ENCODE results near the gene ACKR2. TPM values are rescaled to one million over a fixed set of nuclear protein-coding genes. Genes with fewer than 3 reads are reported as not detected.

Gene ACKR2, protein sequence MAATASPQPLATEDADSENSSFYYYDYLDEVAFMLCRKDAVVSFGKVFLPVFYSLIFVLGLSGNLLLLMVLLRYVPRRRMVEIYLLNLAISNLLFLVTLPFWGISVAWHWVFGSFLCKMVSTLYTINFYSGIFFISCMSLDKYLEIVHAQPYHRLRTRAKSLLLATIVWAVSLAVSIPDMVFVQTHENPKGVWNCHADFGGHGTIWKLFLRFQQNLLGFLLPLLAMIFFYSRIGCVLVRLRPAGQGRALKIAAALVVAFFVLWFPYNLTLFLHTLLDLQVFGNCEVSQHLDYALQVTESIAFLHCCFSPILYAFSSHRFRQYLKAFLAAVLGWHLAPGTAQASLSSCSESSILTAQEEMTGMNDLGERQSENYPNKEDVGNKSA
- 1 to 10 TPM; 2.8 to 2.9 TPM for total RNA-seq

DNA sequence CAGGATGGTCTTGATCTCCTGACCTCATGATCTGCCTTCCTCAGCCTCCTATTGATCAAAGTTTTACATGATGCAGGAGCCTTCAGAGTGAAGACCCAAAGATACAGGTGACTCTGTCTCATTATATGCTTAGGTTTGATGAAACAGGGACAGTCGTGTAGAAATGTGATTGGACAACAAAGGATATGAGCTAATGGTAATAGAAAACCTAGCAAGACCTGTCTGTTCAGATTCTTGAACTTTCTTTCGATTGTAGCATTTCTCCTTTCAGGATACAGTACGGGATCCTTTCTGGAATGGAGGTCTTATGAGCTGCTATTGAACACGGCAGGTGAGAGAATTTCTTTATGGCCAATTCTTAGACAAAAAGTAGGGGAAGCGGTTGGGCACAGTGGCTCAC lies at the start of gene ACKR2:
Gene ACKR2, plus strand, starts transcription at position 244 of the 400 bp plus-strand sequence. CDS start 55,058 bp downstream, outside the sequence.
- Mint-ChIP-seq H3K36me3 (peaks cover 2% of the 10 kb centered on the region), H3K9me3 (no peaks in the 10 kb centered on the region), H3K4me1 (peaks cover 2% of the 10 kb centered on the region), H3K27me3 (peaks cover 19% of the 10 kb centered on the region), H3K27ac (no peak within 1 kb of the TSS), H3K4me3 (no peak within 1 kb of the TSS)
- DNase-seq, result no peak

DNA sequence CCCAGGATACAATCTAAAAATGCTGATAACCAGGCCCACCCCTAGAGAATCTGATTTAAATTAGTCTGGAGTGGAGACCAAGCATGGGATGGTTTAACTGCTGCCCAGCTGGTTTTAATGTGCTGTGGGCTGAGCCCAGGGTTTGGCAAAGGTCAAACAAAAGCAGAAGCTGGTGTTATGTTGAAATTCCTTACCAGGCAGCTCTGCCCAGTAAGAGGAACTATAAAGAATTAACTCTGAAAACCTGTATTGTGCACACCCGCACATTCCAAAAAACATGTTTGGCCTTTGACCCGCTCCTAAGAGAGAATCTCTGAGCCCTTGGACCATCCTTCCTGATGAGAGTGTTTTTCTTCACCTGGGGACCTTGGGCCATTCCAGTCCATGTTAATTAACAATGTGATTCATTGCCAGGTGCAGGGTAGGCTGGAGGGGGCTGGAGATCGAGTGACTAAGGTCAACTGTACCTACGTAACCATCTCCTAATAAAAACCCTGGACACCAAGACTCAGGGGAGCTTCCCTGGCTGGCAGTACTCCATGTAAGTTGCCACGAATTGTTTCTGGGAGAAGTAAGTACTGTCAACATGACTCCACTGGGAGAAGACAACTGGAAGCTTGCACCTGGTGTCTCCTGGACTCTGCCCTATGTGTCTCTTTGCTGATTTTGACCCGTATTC lies 47.1 kb upstream of the ACKR2 start:
- no peaks in the 10 kb centered on the region for H3K9me3 Mint-ChIP-seq
- no peak overlapping the region for H3K4me3 Mint-ChIP-seq
- H3K4me1 Mint-ChIP-seq, result no peaks in the 10 kb centered on the region
- no peaks in the 10 kb centered on the region for H3K36me3 Mint-ChIP-seq
- peaks cover 4% of the 10 kb centered on the region for H3K27me3 Mint-ChIP-seq
- no peak overlapping the region for H3K27ac Mint-ChIP-seq
- DNase-seq, result no peak

DNA sequence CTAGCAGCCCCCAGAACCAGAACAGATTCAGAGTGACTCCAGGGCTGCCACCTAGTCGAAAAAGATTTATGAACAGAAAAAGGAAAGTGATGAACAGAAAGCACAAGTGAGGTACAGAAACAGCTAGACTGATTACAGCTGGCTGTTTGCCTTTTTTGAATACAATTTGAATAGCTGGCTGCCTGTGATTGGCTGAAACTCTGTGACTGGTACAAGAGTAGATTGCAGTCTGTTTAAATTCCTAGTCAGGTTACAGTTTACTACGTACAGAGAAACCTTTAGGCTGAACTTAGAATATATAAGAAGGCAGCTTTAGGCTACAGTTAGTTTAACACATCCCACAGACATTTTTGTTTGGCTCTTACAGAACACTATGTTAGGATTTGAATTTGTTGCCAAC lies 46.2 kb upstream of the ACKR2 start:
- H3K36me3 Mint-ChIP-seq, result no peaks in the 10 kb centered on the region
- no peak for DNase-seq
- H3K4me1 Mint-ChIP-seq, result no peaks in the 10 kb centered on the region
- H3K27me3 Mint-ChIP-seq, result peaks cover 2% of the 10 kb centered on the region
- no peaks in the 10 kb centered on the region for H3K9me3 Mint-ChIP-seq
- H3K4me3 Mint-ChIP-seq, result no peak overlapping the region
- H3K27ac Mint-ChIP-seq, result no peak overlapping the region

DNA sequence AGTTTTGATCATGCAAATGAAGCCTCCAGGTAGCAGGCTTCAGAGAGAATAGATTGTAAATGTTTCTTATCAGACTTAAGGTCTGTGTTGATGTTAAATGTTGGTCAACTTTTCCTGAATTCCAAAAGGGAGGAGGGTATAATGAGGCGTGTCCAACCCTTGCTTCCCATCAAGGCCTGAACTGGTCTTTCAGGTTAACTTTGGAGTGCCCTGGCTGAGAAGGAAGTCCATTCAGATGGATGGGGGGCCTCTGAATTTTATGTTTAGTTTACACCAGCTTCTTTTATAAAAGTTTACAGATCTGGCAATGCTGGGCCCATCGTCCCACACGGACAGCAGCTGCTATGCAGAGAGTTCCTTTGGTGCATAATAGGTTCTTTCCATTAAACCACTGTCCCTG lies 45.1 kb upstream of the ACKR2 start:
- no peaks in the 10 kb centered on the region for H3K36me3 Mint-ChIP-seq
- no peak overlapping the region for H3K4me3 Mint-ChIP-seq
- H3K9me3 Mint-ChIP-seq, result no peaks in the 10 kb centered on the region
- no peaks in the 10 kb centered on the region for H3K4me1 Mint-ChIP-seq
- H3K27ac Mint-ChIP-seq, result no peak overlapping the region
- no peaks in the 10 kb centered on the region for H3K27me3 Mint-ChIP-seq
- DNase-seq, result no peak

DNA sequence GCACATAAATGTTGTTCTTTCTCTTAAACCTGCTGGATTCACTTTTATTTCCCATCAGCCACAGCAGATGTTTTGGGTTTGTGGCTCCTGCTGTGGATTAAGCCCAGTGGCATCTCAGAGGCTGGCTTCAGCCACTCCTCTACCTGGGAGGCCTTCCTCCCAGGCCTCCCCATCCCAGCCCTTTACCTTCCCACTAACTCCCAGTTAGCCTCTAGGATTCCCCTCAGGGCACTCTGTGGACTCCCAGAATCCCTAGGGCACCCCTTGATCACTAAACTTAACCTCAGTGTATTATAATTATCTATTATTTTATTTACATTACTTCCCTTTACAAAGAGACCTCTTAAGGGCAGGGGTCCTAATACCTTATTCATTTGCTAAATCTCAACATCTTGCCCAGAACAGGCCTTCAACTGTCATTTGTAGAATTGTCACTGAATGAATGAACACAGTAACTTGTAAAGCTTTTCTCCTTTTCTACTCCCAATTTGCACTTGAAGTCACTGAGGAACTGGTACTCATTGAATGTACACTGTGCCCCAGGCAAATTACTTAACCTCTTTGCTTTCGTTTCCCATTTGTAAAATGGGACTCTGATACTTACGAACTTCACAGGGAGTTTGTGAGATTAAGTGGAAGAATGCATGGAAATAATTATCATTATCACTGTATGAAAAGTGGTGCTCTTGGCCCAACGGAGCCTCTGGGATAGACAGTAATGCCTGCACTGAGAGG lies 44.5 kb upstream of the ACKR2 start:
- Mint-ChIP-seq H3K36me3 (no peaks in the 10 kb centered on the region), H3K4me1 (no peaks in the 10 kb centered on the region), H3K27ac (no peak overlapping the region), H3K9me3 (no peaks in the 10 kb centered on the region), H3K4me3 (no peak overlapping the region), H3K27me3 (no peaks in the 10 kb centered on the region)
- DNase-seq, result no peak

DNA sequence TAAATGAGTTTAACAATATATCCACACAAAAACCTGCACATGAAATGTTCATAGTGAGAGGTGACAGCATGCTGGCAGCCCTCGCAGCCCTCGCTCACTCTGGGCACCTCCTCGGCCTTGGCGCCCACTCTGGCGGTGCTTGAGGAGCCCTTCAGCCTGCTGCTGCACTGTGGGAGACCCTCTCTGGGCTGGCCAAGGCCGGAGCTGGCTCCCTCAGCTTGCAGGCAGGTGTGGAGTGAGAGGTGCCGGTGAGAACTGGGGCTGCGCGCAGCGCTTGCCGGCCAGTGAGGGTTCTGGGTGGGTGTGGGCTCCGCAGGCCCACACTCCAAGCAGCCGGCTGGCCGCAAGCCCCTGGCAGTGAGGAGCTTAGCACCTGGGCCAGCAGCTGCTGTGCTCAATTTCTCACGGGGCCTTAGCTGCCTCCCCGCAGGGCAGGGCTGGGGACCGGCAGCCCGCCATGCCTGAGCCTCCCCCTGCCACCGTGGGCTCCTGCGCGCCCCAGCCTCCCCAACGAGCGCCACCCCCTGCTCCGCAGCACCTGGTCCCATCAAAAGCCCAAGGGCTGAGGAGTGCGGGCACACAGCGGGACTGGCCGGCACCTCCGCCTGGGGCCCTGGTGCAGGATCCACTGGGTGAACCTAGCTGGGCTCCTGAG lies 39.6 kb upstream of the ACKR2 start:
- peaks cover 7% of the 10 kb centered on the region for H3K9me3 Mint-ChIP-seq
- DNase-seq, result no peak
- H3K27me3 Mint-ChIP-seq, result no peaks in the 10 kb centered on the region
- peaks cover 9% of the 10 kb centered on the region for H3K4me1 Mint-ChIP-seq
- no peak overlapping the region for H3K27ac Mint-ChIP-seq
- H3K36me3 Mint-ChIP-seq, result no peaks in the 10 kb centered on the region
- H3K4me3 Mint-ChIP-seq, result no peak overlapping the region

DNA sequence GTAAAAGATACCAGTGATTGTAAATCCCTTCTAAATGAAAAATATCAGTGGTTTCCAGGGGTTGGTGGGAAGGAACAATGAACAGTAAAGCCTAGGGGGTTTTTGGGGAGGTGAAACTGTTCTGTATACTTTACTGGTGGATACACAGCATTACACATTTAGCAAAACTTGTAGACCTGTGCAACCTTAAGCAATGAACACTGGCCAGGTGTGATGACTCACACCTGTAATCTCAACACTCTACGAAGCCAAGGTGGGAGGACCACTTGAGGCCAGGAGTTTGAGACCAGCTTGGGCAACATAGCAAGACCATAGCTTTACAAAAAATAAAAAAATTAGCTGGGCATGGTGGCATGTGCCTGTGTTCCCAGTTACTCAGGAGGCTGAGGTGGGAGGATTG lies 38.0 kb upstream of the ACKR2 start:
- Mint-ChIP-seq H3K27me3 (no peaks in the 10 kb centered on the region), H3K27ac (no peak overlapping the region), H3K4me3 (no peak overlapping the region), H3K4me1 (peaks cover 9% of the 10 kb centered on the region), H3K36me3 (no peaks in the 10 kb centered on the region), H3K9me3 (peaks cover 7% of the 10 kb centered on the region)
- no peak for DNase-seq

DNA sequence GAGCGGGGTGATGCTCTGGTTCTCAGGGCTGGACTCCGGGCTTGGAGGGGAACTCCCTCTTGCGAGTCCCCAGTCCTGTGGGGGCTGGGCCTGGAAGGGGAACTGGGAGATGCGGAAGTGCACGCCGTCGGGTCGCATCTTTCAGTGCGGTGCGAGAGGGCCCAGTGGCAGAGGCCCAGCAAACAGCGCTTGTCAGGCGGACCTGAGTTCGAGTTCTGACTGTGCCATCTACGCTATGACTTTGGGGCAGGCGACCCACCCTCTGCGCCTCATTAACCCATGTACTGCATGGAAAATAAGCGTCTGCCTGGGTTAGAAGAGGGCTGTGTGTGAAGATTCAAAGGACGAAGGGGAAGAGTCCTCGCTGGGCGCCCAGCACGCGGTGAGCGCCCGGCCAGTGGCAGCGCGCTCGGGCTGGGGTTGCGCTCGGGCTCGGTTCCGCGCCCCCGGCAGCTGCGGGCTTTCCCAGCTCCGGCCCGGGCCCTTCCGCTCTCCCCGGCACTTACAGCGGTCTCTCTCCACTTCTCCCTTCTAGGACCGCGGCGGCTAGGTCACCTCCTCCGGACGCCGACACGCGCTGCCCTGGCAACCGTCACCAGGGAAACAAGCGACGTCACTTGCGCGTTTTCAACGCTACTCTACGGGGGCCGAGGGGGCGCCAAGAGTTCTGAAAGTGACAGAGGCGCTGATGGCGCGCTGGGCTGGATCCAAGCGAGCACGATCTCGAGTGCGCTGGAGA lies 36.4 kb upstream of the ACKR2 start, which contains the start of gene CCDC13:
Gene CCDC13, minus strand, starts transcription at position 584 of the 739 bp plus-strand sequence. CDS start 14,908 bp downstream, outside the sequence.
- peaks cover 9% of the 10 kb centered on the region for H3K4me1 Mint-ChIP-seq
- peak within 1 kb of the TSS; percentile 79 for H3K27ac Mint-ChIP-seq
- no peaks in the 10 kb centered on the region for H3K27me3 Mint-ChIP-seq
- no peaks in the 10 kb centered on the region for H3K36me3 Mint-ChIP-seq
- DNase-seq, result peak; percentile 94
- H3K9me3 Mint-ChIP-seq, result peaks cover 7% of the 10 kb centered on the region
- H3K4me3 Mint-ChIP-seq, result peak within 1 kb of the TSS; percentile 83

DNA sequence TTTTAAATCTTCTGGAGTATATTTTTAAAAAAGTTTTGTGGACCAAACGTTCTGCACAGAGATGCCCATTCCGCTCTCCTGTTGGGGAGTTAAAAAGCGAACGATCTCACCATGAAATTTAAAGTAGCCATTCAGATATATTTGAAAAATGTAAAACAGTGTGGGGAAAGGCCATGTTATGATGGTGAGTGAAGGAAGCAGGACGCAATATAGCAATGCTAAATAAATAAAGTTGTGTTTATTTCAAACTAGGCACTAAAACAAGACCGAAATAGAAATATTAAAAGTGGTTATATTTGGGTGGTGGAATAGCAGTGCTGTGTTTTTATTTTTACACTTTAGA lies 35.9 kb upstream of the ACKR2 start:
- Mint-ChIP-seq H3K4me3 (peak overlapping the region; percentile 83), H3K36me3 (no peaks in the 10 kb centered on the region), H3K27me3 (no peaks in the 10 kb centered on the region), H3K27ac (peak overlapping the region; percentile 79), H3K9me3 (peaks cover 7% of the 10 kb centered on the region), H3K4me1 (peaks cover 9% of the 10 kb centered on the region)
- no peak for DNase-seq

DNA sequence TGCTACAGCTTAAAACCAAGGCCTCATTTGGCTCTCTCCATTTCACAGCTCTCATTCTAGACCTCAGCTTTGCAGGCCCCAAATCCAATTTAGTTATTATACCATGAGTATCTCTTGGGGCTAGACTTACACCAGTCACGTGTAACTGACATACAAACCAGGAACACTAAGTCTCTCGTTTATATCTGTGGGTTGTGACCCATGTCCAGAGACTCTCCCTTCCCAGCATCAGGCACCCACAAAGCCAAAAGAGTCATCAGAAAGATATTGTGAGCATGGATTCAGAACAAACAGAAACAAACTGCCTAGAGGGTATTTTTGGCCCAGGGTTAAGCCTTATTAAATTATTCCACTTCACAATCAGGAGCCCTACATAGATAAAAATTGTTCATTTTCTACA lies 30.6 kb upstream of the ACKR2 start:
- Mint-ChIP-seq H3K4me1 (peaks cover 2% of the 10 kb centered on the region), H3K4me3 (no peak overlapping the region), H3K27me3 (no peaks in the 10 kb centered on the region), H3K27ac (no peak overlapping the region), H3K9me3 (no peaks in the 10 kb centered on the region), H3K36me3 (peaks cover 3% of the 10 kb centered on the region)
- DNase-seq, result no peak

DNA sequence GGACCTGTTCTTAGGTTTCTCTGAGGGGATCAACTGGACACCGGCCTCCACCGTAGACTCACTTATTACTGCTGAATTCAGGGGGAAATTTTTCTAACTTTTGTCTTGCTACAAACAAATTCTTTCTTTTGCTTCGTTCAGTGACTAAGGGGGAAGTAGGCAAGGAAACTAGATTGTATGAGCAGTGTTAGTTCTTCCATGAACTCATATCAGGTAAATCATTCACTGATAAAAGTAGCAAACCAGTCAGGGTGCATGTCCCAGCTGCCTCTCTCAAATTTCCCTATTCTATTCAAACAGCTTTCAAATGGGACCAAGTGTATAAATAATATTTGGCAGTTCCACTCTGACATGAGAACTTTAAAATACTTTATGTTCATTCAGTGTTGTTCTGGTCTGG lies 28.8 kb upstream of the ACKR2 start:
- Mint-ChIP-seq H3K36me3 (peaks cover 3% of the 10 kb centered on the region), H3K27me3 (no peaks in the 10 kb centered on the region), H3K4me3 (no peak overlapping the region), H3K4me1 (peaks cover 2% of the 10 kb centered on the region), H3K27ac (no peak overlapping the region), H3K9me3 (no peaks in the 10 kb centered on the region)
- DNase-seq, result no peak

DNA sequence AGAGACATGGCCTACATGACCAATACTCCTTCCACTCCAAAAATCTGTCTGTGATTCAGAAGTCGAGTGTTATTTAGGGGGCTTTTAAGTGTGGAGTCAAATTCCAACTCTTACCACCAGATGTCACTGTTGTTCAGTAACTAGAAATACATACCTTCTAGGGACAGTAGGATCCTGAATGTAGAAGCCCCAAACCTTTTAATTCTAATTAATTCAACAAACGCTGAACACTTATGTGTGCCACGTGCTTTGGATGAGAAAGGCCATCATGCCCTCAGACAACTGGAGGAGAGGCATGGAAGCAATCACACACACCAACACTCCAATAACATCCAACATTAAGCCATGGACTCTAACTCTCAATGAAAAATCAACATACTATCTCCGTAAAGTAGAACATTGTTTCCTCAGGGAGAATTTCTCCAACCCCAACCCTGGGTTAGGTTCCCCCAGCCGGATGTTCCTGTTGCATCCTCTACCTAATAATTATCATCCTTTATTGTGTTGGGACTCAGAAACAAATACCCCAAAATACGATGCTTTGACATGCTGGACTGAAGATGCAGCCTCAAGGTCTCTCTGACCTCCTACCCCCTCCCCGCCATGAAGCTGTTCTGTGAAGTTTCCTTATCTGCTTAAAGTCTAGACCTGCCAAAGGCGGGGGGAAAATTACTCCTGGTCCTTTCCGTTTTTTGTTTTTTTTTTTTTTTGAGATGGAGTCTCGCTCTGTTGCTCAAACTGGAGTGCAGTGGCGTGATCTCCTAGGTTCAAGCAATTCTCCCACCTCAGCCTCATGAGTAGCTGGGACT lies 28.1 kb upstream of the ACKR2 start:
- Mint-ChIP-seq H3K4me1 (peaks cover 2% of the 10 kb centered on the region), H3K4me3 (no peak overlapping the region), H3K9me3 (no peaks in the 10 kb centered on the region), H3K36me3 (peaks cover 3% of the 10 kb centered on the region), H3K27ac (no peak overlapping the region), H3K27me3 (no peaks in the 10 kb centered on the region)
- DNase-seq, result no peak

DNA sequence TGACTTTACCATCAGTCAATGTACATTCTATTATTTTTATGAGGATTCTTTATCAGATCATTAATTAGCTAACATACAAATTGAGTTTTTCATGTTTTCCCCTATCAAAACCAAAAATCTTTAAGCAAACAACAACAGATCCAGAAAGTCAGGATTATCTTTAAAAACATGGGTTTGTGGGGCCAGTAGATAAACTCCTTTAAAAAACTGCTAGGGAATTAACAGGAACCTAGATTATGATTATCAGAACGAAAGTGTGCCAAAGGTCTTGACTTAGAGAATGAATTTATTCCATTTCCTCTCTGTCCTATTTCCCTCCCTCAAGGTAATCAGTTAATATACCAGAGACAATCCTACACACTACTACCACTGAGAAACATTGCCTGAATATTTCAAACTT lies 23.0 kb upstream of the ACKR2 start:
- peaks cover 9% of the 10 kb centered on the region for H3K36me3 Mint-ChIP-seq
- no peak overlapping the region for H3K27ac Mint-ChIP-seq
- H3K27me3 Mint-ChIP-seq, result no peaks in the 10 kb centered on the region
- peaks cover 5% of the 10 kb centered on the region for H3K4me1 Mint-ChIP-seq
- no peak for DNase-seq
- H3K9me3 Mint-ChIP-seq, result no peaks in the 10 kb centered on the region
- H3K4me3 Mint-ChIP-seq, result no peak overlapping the region

DNA sequence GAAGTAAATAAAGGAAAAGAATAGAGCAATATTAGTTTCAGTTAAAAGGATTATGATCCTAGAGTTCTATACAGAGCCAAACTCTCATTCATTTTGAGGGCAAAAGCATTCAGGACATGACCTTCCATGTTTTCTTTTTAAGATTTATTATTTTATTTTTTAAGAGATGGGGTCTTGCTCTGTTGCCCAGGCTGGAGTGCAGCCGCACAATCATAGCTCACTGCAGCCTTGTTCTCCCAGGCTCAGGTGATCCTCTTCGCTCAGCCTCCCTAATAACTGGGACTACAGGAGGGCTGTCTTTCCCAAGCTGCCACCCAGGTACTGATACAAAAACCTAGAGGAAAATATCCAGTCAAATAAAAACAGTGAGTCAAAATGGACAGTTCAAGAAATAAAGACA lies 22.6 kb upstream of the ACKR2 start:
- Mint-ChIP-seq H3K4me3 (no peak overlapping the region), H3K4me1 (peaks cover 5% of the 10 kb centered on the region), H3K36me3 (peaks cover 9% of the 10 kb centered on the region), H3K27me3 (no peaks in the 10 kb centered on the region), H3K9me3 (no peaks in the 10 kb centered on the region), H3K27ac (no peak overlapping the region)
- no peak for DNase-seq

Measured in activated naive CD8-positive, alpha-beta T cell treated with anti-CD3 and anti-CD28 coated beads for 36 hours (primary cell).